DMS53 (cell line): ENCODE results near the gene BUD31.

Experiments used
- DNase-seq: peaks from one replicate; lab custom pipeline; 2025; lab: John Stamatoyannopoulos, UW

The BUD31 gene

GRCh38 chr7:99399597-99399996, 9.2 kb upstream of the BUD31 start:
- DNase-seq, result no peak

- DNase-seq, result no peak
Observed at GRCh38 chr7:99402854-99403253, 5.9 kb upstream of the BUD31 start.

GRCh38 chr7:99403764-99404163, 5.0 kb upstream of the BUD31 start:
- DNase-seq, result no peak

- no peak for DNase-seq
Observed at GRCh38 chr7:99404235-99404976, 4.4 kb upstream of the BUD31 start.

- no peak for DNase-seq
Observed at GRCh38 chr7:99404977-99405320, 3.8 kb upstream of the BUD31 start.

- DNase-seq, result no peak
Observed at GRCh38 chr7:99406557-99406956, 2.2 kb upstream of the BUD31 start.

GRCh38 chr7:99407872-99408378, 844 bp upstream of the BUD31 start:
- peak; percentile 77 for DNase-seq

- peak; percentile 63 for DNase-seq
Observed at GRCh38 chr7:99409192-99409572, 413 bp downstream of the BUD31 start.

GRCh38 chr7:99409806-99410205, 1.0 kb downstream of the BUD31 start:
- DNase-seq, result peak; percentile 48

GRCh38 chr7:99410635-99411034, 1.9 kb downstream of the BUD31 start:
- no peak for DNase-seq

- peak; percentile 87 for DNase-seq
Observed at GRCh38 chr7:99415513-99416127, 6.9 kb downstream of the BUD31 start.

GRCh38 chr7:99418260-99418659, 9.5 kb downstream of the BUD31 start:
- DNase-seq, result no peak

GRCh38 chr7:99419323-99420021, 10.7 kb downstream of the BUD31 start:
- no peak for DNase-seq

- no peak for DNase-seq
Observed at GRCh38 chr7:99420213-99420612, 11.4 kb downstream of the BUD31 start.

- DNase-seq, result no peak
Observed at GRCh38 chr7:99420986-99421385, 12.2 kb downstream of the BUD31 start.

- DNase-seq, result peak; percentile 86
Observed at GRCh38 chr7:99422186-99422585, 13.4 kb downstream of the BUD31 start.

GRCh38 chr7:99422625-99423024, 13.9 kb downstream of the BUD31 start:
- DNase-seq, result peak; percentile 68

GRCh38 chr7:99424932-99425730, 16.4 kb downstream of the BUD31 start:
- DNase-seq, result no peak

- DNase-seq, result no peak
Observed at GRCh38 chr7:99428972-99429566, 20.3 kb downstream of the BUD31 start.

GRCh38 chr7:99429756-99430155, 21.0 kb downstream of the BUD31 start:
- no peak for DNase-seq

GRCh38 chr7:99431756-99432540, 23.2 kb downstream of the BUD31 start:
- DNase-seq, result peak; percentile 72
